ELR (cell line): ENCODE measurements around the gene PRKG1.
"Not testable (repeated sequence)": the region's sequence is repeated elsewhere in the genome, so short reads cannot be mapped to it uniquely, and the experiment has no call there.

Source experiments
- DNase-seq: peaks from one replicate; pipeline ENCODE4 v3.0.0-alpha.2; 2015; ENCODE audit warnings: low read depth

The PRKG1 gene

GRCh38 chr10:51656503-51656902 is 582.2 kb downstream of the PRKG1 start:
- no peak for DNase-seq

GRCh38 chr10:51658000-51658399 is 583.7 kb downstream of the PRKG1 start:
- no peak for DNase-seq

GRCh38 chr10:51659344-51659743 is 585.1 kb downstream of the PRKG1 start:
- no peak for DNase-seq

DNA sequence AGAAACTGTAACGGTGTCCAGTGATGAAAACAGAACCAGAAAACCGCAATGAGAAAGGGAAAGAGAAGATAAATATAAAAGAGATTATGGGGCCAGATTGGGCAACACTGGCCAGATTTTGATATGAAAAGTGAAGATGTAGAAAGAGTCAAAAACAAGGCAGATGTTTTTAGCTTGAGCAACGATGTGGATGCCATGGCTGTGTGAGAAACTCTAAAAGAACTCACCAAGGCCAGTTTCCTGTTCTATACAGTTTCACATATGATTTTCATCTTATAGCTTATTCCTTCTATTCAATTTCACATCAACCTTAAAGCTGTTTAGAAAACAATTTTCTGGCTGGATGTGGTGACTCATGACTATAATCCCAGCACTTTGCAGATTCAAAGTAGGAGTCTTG is 588.8 kb downstream of the PRKG1 start:
- DNase-seq: no peak

GRCh38 chr10:51666456-51666855 is 592.2 kb downstream of the PRKG1 start:
- DNase-seq: no peak

- no peak for DNase-seq
Measured at GRCh38 chr10:51667678-51668335, 593.5 kb downstream of the PRKG1 start.

DNA sequence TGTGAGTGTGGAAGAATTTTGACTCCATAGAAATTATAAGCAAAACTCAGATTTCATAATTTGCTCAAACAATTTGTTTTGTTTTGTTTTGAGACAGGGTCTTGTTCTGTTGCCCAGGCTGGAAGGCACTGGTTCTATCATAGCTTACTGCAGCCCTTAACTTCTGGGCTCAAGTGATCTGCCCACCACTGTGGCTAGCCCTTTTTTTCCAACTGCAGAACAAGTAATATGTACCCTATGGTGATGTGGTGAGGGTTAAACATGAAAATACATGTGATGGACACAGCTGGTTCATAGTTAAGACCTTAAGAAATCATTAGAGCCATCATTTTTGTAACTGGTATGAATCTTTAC is 594.0 kb downstream of the PRKG1 start:
- no peak for DNase-seq

DNA sequence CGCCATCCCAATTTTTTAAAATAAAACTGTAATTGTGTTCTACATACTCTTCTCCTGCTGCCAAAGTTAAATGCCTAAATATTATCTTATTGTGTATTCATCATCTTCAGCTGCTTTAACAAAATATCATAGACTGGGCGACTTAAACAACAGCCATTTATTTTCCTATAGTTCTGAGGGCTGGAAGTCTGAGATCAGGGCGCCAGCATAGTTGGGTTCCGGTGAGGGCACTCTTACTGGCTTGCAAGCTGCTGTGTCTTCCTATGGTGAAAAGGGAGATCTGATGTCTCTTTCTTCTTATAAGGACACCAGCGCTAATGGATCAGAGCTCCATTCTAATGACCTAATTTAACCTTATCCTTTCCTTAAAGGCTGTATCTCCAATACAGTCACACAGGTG is 594.8 kb downstream of the PRKG1 start:
- no peak for DNase-seq

- no peak for DNase-seq
Measured at GRCh38 chr10:51672039-51672535, 597.8 kb downstream of the PRKG1 start.

DNA sequence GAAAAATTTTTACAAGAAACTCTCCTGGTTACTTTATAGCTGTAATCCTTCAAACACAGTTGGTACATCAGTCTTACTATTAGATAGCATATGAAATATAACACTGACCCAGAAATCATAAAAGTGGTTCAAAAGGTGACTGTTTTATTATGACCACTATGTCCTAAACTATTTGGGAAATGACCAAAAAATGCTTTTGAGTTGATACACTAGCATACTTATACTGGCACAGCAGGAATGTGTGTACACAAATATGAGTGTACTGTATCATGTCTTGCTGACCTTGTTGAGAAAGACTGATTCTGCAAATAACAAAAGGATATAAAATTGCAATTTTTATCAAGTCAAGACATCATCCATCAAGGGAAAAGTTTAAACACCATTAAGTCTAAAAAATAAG is 600.8 kb downstream of the PRKG1 start:
- no peak for DNase-seq

DNA sequence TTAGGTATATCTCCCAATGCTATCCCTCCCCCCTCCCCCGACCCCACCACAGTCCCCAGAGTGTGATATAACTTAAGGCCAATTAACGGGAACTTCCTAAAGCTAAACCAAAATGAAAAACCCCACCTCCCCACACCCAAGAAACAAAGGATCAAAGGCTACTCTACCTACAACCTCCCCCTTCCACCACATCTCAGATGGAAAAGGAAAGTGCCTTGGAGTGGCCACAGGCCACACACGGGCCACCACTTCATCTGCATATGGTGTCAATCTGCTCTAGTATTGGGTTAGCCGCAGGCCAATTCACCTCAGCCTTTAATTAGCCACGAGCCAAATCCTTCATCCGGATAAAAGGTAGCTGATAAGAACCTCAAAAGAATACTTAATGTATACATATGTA is 605.6 kb downstream of the PRKG1 start:
- DNase-seq: no peak

DNA sequence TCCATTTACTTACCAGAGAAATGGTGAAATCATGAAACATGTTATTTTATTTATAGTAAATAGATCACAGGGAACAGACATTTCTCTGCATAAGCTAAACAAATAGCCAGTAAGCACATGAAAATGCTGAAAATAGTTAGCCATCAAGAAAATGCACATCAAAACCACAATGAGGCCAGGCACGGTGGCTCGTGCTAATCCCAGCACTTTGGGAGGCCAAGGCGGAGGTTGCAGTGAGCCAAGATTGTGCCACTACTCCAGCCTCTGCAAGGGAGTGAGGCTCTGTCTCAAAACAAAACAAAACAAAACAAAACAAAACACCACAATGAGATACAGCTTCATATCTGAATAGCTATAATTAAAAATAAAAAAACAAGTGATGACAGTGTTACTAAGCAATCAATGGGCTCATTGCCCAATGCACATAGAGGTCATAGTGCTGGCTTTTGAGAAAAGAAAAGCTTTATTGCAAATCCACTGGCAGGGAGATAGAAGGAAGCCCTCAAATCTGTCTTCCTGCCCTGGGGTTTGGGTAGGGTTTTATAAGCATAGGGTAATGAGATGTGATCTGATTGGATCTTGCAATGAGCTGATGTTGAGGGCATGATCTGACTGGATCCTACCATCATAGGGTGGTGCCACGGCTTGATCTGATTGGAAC is 608.9 kb downstream of the PRKG1 start:
- no peak for DNase-seq

DNA sequence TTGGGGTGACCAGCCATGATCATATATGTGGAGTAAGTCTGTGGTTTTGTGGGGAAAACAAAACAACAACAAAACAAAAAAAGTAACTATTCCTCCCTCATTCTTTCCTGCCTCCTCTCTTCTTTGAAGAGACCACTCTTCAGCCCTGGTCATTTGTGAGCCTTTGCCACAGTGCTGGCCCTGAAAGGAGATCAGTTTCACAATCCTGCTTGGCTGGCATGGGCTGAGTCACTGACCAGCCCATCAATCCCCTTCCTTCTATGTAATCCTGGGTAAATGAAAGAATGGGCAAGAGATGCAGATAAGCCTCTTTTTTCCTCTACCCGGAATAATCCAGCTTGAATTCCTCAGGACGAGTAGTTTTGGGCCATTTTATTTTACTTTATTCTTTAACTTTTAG is 611.5 kb downstream of the PRKG1 start:
- no peak for DNase-seq

GRCh38 chr10:51687296-51687695 is 613.0 kb downstream of the PRKG1 start:
- no peak for DNase-seq

DNA sequence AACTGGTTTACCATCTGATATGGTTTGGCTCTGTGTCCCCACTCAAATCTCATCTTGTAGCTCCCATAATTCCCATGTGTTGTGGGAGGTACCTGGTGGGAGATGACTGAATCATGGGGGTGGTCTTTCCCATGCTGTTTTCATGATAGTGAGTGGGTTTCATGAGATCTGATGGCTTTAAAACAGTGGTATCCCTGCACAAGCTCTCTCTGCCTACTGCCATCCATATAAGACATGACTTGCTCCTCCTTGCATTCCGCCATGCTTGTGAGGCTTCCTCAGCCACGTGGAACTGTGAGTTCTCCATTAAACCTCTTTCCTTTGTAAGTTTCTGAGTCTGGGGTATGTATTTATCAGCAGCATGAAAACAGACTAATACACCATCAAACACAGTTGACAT is 614.5 kb downstream of the PRKG1 start:
- not testable (repeated sequence) for DNase-seq

DNA sequence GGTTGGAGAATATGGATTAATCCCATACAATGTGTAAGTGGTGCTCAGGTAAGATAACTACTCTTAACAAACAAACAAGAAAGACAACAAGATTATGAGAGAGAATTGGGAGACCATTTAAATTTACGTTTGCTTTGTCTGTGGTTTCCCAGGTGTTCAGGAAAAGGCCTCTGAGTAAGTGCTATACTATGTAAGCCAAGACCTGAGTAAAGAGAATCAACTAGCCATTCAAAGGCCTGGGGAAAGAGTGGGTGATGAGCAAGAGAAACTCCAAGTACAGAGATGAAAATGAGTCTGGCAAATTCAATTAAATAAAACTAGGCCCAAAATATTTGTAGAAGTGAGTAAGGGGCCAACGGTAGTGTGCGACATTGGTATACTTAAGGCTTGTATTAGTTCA is 615.2 kb downstream of the PRKG1 start:
- DNase-seq: no peak

DNA sequence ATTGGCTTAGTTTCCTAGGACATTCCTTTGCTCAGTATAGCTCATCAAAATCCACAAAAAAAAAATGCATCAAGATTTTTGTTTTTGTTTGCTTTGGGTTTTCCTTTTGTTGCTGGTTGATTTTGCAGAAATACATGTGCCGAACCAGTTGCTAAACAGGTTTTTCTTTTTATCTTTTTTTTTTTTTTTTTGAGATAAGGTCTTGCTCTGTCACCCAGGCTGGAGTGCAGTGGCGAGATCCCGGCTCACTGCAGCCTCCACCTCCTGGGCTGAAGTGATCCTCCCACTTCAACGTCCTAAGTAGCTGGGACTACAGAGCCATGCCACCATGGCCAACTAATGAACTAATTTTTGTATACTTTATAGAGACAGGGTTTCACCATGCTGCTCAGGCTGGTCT is 616.8 kb downstream of the PRKG1 start:
- no peak for DNase-seq

GRCh38 chr10:51694086-51694768 is 619.9 kb downstream of the PRKG1 start:
- no peak for DNase-seq

GRCh38 chr10:51696251-51696650 is 622.0 kb downstream of the PRKG1 start:
- no peak for DNase-seq

GRCh38 chr10:51698473-51699063 is 624.3 kb downstream of the PRKG1 start:
- no peak for DNase-seq

GRCh38 chr10:51699145-51699474 is 624.8 kb downstream of the PRKG1 start:
- peak; percentile 53 for DNase-seq

DNA sequence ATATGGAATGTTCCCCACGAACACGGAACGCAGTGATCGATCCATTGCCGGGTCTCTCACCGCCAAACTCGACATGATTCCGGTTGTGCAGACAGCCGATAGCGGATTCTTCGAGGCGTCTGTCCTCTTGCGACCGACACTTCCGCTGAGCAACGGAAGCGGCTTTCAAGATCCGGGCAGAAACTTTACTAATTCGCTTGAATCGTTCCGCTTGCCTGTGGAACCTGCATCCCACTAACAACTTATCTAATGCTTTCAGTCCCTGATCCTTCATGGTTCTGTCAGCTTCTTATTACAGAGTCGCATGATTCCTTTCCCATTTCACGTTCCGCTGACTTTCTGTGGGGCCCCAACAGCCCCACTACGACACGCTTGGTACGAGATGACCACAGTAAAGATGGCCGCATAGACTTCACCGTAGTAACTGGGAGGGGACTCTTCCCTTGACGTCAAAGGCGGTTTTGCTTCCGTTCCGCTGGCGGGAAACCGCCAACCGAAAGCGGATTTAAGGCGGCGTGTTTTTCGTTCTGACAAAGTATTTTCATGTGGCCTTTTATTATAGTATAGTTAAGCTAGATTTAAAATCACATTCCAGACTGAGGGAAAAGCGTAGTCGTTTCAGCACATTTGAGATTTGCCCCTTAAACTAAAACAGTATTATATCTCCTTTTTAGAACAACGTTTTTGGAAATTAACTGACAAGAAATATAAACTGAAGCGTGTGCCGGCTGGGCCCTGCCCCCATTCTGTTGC is 625.4 kb downstream of the PRKG1 start, which contains the start of gene CSTF2T:
Gene CSTF2T, minus strand, starts transcription at position 121 of the 753 bp plus-strand sequence. Its CDS starts 46 bp downstream, at position 75.
- peak; percentile 95 for DNase-seq
